ENCODE measurements around the gene DHFR. TPM values are rescaled to one million over a fixed set of nuclear protein-coding genes. Genes with fewer than 3 reads are reported as not detected.

The DHFR gene
- total RNA-seq: 19.5 and 20.6 TPM in 2 replicates

DNA sequence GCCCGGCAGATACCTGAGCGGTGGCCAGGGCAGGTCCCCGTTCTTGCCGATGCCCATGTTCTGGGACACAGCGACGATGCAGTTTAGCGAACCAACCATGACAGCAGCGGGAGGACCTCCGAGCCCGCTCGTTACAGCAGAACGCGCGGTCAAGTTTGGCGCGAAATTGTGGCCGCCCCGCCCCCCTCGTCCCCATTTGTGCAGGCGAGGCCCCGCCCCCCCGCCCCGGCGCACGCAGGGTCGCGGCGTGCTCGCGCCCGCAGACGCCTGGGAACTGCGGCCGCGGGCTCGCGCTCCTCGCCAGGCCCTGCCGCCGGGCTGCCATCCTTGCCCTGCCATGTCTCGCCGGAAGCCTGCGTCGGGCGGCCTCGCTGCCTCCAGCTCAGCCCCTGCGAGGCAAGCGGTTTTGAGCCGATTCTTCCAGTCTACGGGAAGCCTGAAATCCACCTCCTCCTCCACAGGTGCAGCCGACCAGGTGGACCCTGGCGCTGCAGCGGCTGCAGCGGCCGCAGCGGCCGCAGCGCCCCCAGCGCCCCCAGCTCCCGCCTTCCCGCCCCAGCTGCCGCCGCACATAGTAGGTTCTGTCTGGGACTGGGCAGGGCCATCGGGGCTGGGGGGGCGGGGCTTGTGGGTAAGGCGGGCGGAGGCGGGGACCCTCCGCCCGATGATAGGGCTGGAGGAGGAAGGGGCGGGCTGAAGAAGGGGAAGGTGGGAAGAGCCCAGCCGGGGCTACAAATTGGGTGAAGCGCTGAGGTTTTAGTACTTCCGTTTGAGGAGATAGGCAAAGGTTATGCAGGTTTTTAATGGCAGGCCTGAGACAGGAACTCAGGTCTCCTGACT lies at the start of gene DHFR, which contains the start of gene MSH3:
DHFR (minus strand) TSS at position 593 of the 840 bp plus-strand sequence; CDS start at position 99, 494 bp downstream.
MSH3 (plus strand) TSS at position 262 of the 840 bp plus-strand sequence; CDS start at position 338, 76 bp downstream.

Other genes with a start within 250 kb of the DHFR start
- 22.7 and 48.6 TPM in 2 replicates for gene ZFYVE16, start 246.9 kb downstream of the DHFR start, total RNA-seq
- 1.9 and 4.2 TPM in 2 replicates for gene FAM151B, start 166.9 kb downstream of the DHFR start, total RNA-seq
- gene ANKRD34B, start 84.7 kb downstream of the DHFR start, total RNA-seq: not detected in 2 replicates
- gene MSH3, start 331 bp downstream of the DHFR start, total RNA-seq: 5.3 and 10.2 TPM in 2 replicates